CD4-positive, CD25-positive, alpha-beta regulatory T cell (primary cell): ENCODE measurements around the gene GAN. TPM values are rescaled to one million over a fixed set of nuclear protein-coding genes. Genes with fewer than 3 reads are reported as not detected.
"Not testable (repeated sequence)": the region's sequence is repeated elsewhere in the genome, so short reads cannot be mapped to it uniquely, and the experiment has no call there.

Experiments
- ATAC-seq, 2 donors: fragments of 150-1000 bp; cut with Tn5 transposase; one replicate each; pipeline ENCODE4 v1.10.0; 2021; ENCODE audit warnings: low read depth in 2 of 2, moderate number of reproducible peaks in 2 of 2, moderate library complexity in 1 of 2
- DNase-seq, 3 donors: peaks; one replicate each; pipeline versions ENCODE4 v3.0.0 to v3.0.0-alpha.2; 2012 to 2022; ENCODE audit warnings: mixed read lengths in 1 of 3
- H3K27ac ChIP-seq: one replicate; pipeline ENCODE4 v1.7.0; 2013; ENCODE audit warnings: mild to moderate bottlenecking, low read length; ENCODE audit not compliant: insufficient read depth, poor library complexity, severe bottlenecking
- H3K27me3 ChIP-seq: one replicate; pipeline ENCODE4 v1.7.0; 2013; ENCODE audit warnings: low read length; ENCODE audit not compliant: control insufficient read depth, insufficient read depth
- H3K36me3 ChIP-seq: one replicate; pipeline ENCODE4 v1.7.0; 2013; ENCODE audit warnings: mild to moderate bottlenecking, low read length, moderate library complexity; ENCODE audit not compliant: control insufficient read depth, insufficient read depth
- H3K4me1 ChIP-seq: 2 replicates; pipeline ENCODE4 v1.7.0; 2013; ENCODE audit warnings: mild to moderate bottlenecking, low read length; ENCODE audit not compliant: insufficient read depth, control insufficient read depth, poor library complexity, severe bottlenecking
- H3K4me3 ChIP-seq: one replicate; pipeline ENCODE4 v1.7.0; 2013; ENCODE audit warnings: low read depth, mild to moderate bottlenecking, low read length, moderate library complexity
- H3K9me3 ChIP-seq, 2 experiments: 1 replicate in 1 of 2; 2 replicates in 1 of 2; pipeline ENCODE4 v1.7.0; 2013; ENCODE audit warnings: low read length in 2 of 2, mild to moderate bottlenecking in 1 of 2, moderate library complexity in 1 of 2; ENCODE audit not compliant: control insufficient read depth in 2 of 2
- H3K27ac Mint-ChIP-seq, 3 donors: one replicate each; pipeline ENCODE4 v1.8.0; 2020 to 2022; ENCODE audit warnings: mild to moderate bottlenecking in 3 of 3, mixed read lengths in 3 of 3, moderate library complexity in 2 of 3
- H3K27me3 Mint-ChIP-seq: one replicate; pipeline ENCODE4 v1.8.0; 2022; ENCODE audit warnings: mild to moderate bottlenecking, mixed read lengths
- H3K36me3 Mint-ChIP-seq: one replicate; pipeline ENCODE4 v1.8.0; 2020; ENCODE audit warnings: mixed read lengths
- H3K4me1 Mint-ChIP-seq, 4 donors: one replicate each; pipeline ENCODE4 v1.8.0; 2020 to 2022; ENCODE audit warnings: mixed read lengths in 4 of 4, mild to moderate bottlenecking in 1 of 4
- H3K4me3 Mint-ChIP-seq, 4 donors: one replicate each; pipeline ENCODE4 v1.8.0; 2020 to 2022; ENCODE audit warnings: mild to moderate bottlenecking in 4 of 4, mixed read lengths in 4 of 4, moderate library complexity in 3 of 4
- H3K9me3 Mint-ChIP-seq, 7 donors: one replicate each; pipeline ENCODE4 v1.8.0; 2020 to 2022; ENCODE audit warnings: mixed read lengths in 7 of 7, mild to moderate bottlenecking in 3 of 7, moderate library complexity in 2 of 7
- polyA plus RNA-seq, 4 donors: library from polyadenylated mRNA; unstranded; fragments of 300-500 nt; fragmentation: Illumina TruSeq; gene quantifications; one replicate each; pipeline ENCODE4 v1.2.3, GENCODE V29; 2021
- total RNA-seq: library from RNA; stranded (reverse); gene quantifications from one replicate; pipeline ENCODE4 v1.2.3, GENCODE V29; 2022

Gene GAN
- total and polyA plus RNA-seq, 5 donors from 2014 or later = 1.2 to 14.0 (median 2.7) TPM

DNA sequence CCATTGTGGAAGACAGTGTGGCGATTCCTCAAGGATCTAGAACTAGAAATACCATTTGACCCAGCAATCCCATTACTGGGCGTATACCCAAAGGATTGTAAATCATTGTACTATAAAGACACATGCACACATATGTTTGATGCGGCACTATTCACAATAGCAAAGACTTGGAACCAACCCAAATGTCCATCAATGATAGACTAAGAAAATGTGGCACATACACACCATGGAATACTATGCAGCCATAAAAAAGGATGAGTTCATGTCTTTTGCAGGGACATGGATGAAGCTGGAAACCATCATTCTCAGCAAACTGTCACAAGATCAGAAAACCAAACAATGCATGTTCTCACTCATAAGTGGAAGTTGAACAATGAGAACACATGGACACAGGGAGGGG is 30.4 kb downstream of the GAN start:
- not testable (repeated sequence) for H3K36me3 ChIP-seq, H3K27ac ChIP-seq, H3K27ac Mint-ChIP-seq, DNase-seq, H3K4me3 ChIP-seq, H3K27me3 ChIP-seq, H3K27me3 Mint-ChIP-seq, H3K4me1 ChIP-seq, ATAC-seq, H3K4me3 Mint-ChIP-seq, H3K4me1 Mint-ChIP-seq
- peaks cover 22% of the 10 kb centered on the region for H3K36me3 Mint-ChIP-seq
- H3K9me3 Mint-ChIP-seq = peaks cover 0 to 45% (median 12%) of the 10 kb centered on the region in 7 donors
- peaks cover 10 to 12% of the 10 kb centered on the region in 2 experiments for H3K9me3 ChIP-seq

DNA sequence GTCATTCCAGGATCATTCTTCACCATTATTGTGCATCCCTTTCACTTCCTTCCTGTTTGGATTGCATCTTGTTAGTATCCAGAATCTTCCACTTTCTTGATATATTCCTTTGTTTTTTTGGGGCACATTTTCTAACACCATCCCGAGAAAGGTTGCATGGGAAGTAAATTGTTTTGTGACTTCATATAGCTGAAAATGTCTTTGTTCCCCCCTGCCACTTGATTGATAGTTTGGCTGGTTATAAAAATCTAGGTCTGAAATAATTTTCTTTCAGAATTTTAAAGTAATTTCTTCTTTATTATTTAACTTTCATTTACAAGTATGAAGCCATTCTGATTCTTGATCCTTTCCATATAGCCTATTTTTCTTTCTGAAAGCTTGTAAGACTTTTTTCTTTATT is 32.7 kb downstream of the GAN start:
- Histone ChIP-seq H3K9me3 (peaks cover 10 to 12% of the 10 kb centered on the region in 2 experiments), H3K4me1 (no peaks in the 10 kb centered on the region), H3K4me3 (no peak overlapping the region), H3K27me3 (no peaks in the 10 kb centered on the region), H3K27ac (no peak overlapping the region), H3K36me3 (no peaks in the 10 kb centered on the region)
- Mint-ChIP-seq H3K27me3 (no peaks in the 10 kb centered on the region), H3K4me3 (no peak overlapping the region), H3K27ac (no peak overlapping the region), H3K4me1 (peaks cover 0 to 7% (median 2%) of the 10 kb centered on the region in 4 donors), H3K9me3 (peaks cover 0 to 43% (median 10%) of the 10 kb centered on the region in 7 donors), H3K36me3 (peaks cover 30% of the 10 kb centered on the region)
- no peak for DNase-seq
- ATAC-seq = no peak

DNA sequence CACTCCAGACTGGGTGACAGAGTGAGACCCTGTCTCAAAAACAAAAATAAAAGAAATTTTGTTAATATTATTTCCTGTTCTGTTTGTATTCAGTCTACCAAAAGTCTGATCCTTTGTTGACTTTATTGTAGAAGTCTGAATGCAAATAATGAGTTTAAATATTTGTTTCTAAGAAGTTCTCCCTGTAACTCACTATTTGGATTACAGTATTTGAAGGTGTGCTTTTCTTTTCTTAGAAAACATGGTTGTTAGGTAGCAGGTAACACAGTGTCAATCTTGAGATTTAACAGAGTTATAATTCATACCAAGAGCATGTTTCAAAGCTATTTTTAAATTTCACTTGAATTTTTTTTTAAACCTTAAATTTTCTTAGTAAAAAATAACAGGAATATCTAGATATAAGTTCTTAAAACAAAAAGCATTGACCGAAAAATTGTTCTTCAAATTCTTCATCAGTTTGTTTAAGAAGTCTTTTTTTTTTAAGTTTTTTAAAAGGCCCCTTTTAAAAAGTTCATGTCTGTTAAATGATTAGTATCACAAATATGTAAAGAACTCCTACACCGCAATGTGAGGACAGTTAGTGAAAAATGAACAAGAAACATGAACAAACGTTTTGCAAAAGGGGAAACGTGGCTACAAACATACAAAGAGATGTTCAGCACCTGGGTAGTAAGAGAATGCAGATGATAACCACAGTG is 35.0 kb downstream of the GAN start:
- H3K4me1 ChIP-seq = no peaks in the 10 kb centered on the region
- no peak overlapping the region for H3K27ac ChIP-seq
- DNase-seq (no peak), ATAC-seq (no peak)
- peaks cover 0 to 6% (median 2%) of the 10 kb centered on the region in 4 donors for H3K4me1 Mint-ChIP-seq
- no peak overlapping the region for H3K4me3 Mint-ChIP-seq
- no peak overlapping the region for H3K4me3 ChIP-seq
- H3K36me3 Mint-ChIP-seq = peaks cover 36% of the 10 kb centered on the region
- H3K9me3 Mint-ChIP-seq = peaks cover 0 to 31% (median 6%) of the 10 kb centered on the region in 7 donors
- H3K36me3 ChIP-seq = peaks cover 6% of the 10 kb centered on the region
- H3K27me3 ChIP-seq = no peaks in the 10 kb centered on the region
- no peaks in the 10 kb centered on the region for H3K27me3 Mint-ChIP-seq
- H3K9me3 ChIP-seq = peaks cover 10 to 12% of the 10 kb centered on the region in 2 experiments
- H3K27ac Mint-ChIP-seq = peak overlapping the region in 1 of 3 donors; percentile 24

DNA sequence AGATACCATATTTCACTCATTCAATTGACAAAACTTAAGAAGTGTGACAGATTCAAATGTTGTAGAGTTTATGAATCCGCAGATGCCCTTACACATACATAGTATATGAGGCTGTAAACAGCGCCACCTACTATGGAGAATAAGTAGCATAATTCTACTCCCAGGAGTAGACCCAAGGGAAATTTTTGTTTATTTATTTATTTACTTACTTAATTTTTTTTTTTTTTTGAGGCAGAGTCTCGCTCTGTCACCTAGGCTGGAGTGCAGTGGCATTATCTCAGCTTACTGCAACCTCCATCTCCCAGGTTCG is 35.5 kb downstream of the GAN start:
- H3K9me3 Mint-ChIP-seq = peaks cover 0 to 26% (median 6%) of the 10 kb centered on the region in 7 donors
- H3K4me3 Mint-ChIP-seq = no peak overlapping the region
- ATAC-seq (no peak), DNase-seq (no peak)
- H3K36me3 Mint-ChIP-seq = peaks cover 39% of the 10 kb centered on the region
- Histone ChIP-seq H3K4me1 (no peaks in the 10 kb centered on the region), H3K4me3 (no peak overlapping the region), H3K9me3 (peaks cover 10 to 12% of the 10 kb centered on the region in 2 experiments), H3K27ac (no peak overlapping the region), H3K36me3 (peaks cover 11% of the 10 kb centered on the region), H3K27me3 (no peaks in the 10 kb centered on the region)
- no peak overlapping the region for H3K27ac Mint-ChIP-seq
- peaks cover 0 to 6% (median 2%) of the 10 kb centered on the region in 4 donors for H3K4me1 Mint-ChIP-seq
- H3K27me3 Mint-ChIP-seq = no peaks in the 10 kb centered on the region

DNA sequence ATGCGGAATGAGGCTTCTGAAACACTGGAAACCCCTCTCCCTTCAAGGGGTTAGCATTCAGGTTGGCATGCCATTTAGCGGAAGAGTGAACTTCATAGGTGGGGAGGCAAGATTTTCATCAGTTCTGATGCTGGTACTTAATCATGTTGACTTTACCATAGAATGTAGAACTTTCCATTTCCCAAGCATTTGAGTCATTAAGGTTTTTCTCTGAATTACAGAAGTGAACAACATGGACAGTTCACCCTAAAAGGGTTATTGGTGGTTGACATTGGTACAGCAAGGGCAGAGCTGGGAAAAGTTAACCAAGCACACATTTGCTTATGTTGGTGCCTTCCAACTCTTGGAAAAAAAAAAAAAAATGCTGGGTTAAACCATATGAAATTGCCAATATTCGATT is 39.1 kb downstream of the GAN start:
- peaks cover 32% of the 10 kb centered on the region for H3K36me3 ChIP-seq
- Mint-ChIP-seq H3K4me3 (no peak overlapping the region), H3K27me3 (no peaks in the 10 kb centered on the region), H3K9me3 (peaks cover 0 to under 1% (median 0%) of the 10 kb centered on the region in 7 donors), H3K36me3 (peaks cover 36% of the 10 kb centered on the region), H3K27ac (peak overlapping the region in 1 of 3 donors; percentile 12), H3K4me1 (peaks cover 0 to 6% (median 0%) of the 10 kb centered on the region in 4 donors)
- H3K27me3 ChIP-seq = no peaks in the 10 kb centered on the region
- H3K4me1 ChIP-seq = no peaks in the 10 kb centered on the region
- H3K27ac ChIP-seq = no peak overlapping the region
- H3K9me3 ChIP-seq = no peaks in the 10 kb centered on the region
- no peak overlapping the region for H3K4me3 ChIP-seq
- DNase-seq (no peak), ATAC-seq (no peak)

DNA sequence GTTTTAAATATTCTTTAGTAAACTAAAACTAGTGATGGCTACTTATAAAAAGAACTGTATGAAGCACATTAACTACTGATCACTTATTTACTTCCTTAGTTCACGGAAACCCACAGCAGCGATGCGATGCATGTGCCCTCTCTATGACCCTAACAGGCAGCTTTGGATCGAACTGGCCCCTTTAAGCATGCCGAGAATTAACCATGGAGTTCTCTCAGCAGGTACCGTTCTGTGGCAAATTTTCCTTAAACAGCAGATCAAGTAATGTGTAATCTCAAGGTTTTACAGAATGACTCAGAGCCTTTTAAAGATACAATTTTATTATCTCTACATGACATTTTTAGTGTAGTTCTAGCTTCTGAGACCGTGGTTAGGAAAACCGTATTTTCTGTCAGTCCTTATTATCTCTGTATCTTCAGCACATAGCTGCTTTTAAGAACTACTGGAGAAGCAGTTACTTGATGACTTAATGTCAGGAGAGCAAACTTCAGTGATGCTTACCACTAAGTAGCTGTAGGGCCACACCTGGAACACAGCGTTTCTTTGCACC is 43.0 kb downstream of the GAN start:
- no peak overlapping the region for H3K27ac Mint-ChIP-seq
- H3K9me3 Mint-ChIP-seq = no peaks in the 10 kb centered on the region
- H3K27me3 ChIP-seq = no peaks in the 10 kb centered on the region
- ATAC-seq (no peak), DNase-seq (no peak)
- no peaks in the 10 kb centered on the region for H3K4me1 ChIP-seq
- H3K27me3 Mint-ChIP-seq = no peaks in the 10 kb centered on the region
- H3K9me3 ChIP-seq = no peaks in the 10 kb centered on the region
- no peak overlapping the region for H3K4me3 ChIP-seq
- no peak overlapping the region for H3K27ac ChIP-seq
- H3K4me1 Mint-ChIP-seq = peaks cover 0 to 2% (median under 1%) of the 10 kb centered on the region in 4 donors
- no peak overlapping the region for H3K4me3 Mint-ChIP-seq
- peaks cover 43% of the 10 kb centered on the region for H3K36me3 Mint-ChIP-seq
- peaks cover 39% of the 10 kb centered on the region for H3K36me3 ChIP-seq

DNA sequence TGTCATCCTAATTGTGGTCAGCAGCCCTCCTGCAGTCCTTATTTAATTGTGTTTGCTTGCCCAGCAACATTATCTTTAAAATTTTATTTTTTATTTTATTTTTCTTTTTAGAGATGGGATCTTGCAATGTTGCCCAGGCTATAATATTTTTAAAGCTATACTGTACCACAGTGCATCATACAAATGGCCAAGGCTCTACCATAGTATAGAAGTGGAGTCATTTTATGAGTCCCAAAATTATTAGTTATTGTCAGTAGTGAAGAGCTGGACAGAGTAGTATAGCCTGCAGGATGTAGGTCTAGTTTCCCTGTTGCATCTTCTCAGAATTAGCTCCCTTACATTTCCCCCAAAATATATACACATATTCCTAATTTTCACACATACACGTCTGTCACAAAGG is 44.1 kb downstream of the GAN start:
- Mint-ChIP-seq H3K9me3 (no peaks in the 10 kb centered on the region), H3K27me3 (no peaks in the 10 kb centered on the region), H3K36me3 (peaks cover 46% of the 10 kb centered on the region), H3K27ac (no peak overlapping the region), H3K4me1 (peaks cover 0 to 5% (median 0%) of the 10 kb centered on the region in 4 donors), H3K4me3 (no peak overlapping the region)
- H3K4me1 ChIP-seq = no peaks in the 10 kb centered on the region
- DNase-seq (no peak), ATAC-seq (no peak)
- H3K27me3 ChIP-seq = no peaks in the 10 kb centered on the region
- no peaks in the 10 kb centered on the region for H3K9me3 ChIP-seq
- peaks cover 48% of the 10 kb centered on the region for H3K36me3 ChIP-seq
- H3K27ac ChIP-seq = no peak overlapping the region
- no peak overlapping the region for H3K4me3 ChIP-seq

DNA sequence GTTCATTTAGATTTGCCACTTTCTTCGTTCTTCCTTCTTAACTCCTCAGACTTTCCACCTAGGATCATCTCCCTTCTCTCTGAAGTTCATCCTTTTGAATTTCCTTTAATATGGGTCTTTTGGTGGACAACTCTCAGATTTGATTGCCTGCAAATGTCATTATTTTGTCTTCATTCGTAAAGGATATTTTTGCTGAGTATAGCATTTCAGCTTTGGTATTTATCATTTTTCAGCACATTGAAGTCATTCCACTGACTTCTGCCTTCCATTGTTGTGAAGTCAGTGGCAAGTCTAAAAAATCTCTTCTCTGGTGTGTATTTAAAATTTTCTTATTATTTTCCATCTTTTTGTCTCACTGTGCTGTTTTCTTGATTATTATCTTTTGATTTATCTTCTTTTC is 45.4 kb downstream of the GAN start:
- no peaks in the 10 kb centered on the region for H3K27me3 ChIP-seq
- peaks cover 47% of the 10 kb centered on the region for H3K36me3 ChIP-seq
- H3K4me1 ChIP-seq = no peaks in the 10 kb centered on the region
- Mint-ChIP-seq H3K9me3 (no peaks in the 10 kb centered on the region), H3K36me3 (peaks cover 46% of the 10 kb centered on the region), H3K27ac (no peak overlapping the region), H3K4me3 (peak overlapping the region in 1 of 4 donors; percentile 65), H3K27me3 (no peaks in the 10 kb centered on the region), H3K4me1 (peaks cover 0 to 5% (median 0%) of the 10 kb centered on the region in 4 donors)
- no peak for ATAC-seq
- H3K9me3 ChIP-seq = no peaks in the 10 kb centered on the region
- no peak overlapping the region for H3K4me3 ChIP-seq
- DNase-seq = no peak
- H3K27ac ChIP-seq = no peak overlapping the region
